ENCODE measurements around the gene MT3.

- TF ChIP-seq EZH2 (IDR thresholded peaks at IDR 0.05; ENCODE audit: insufficient read depth, poor library complexity, severe bottlenecking) (no peak), EZH2phosphoT487 (IDR thresholded peaks at IDR 0.05; ENCODE audit: insufficient read depth, low read depth) (no peak)
Measured at GRCh38 chr16:56594292-56594619, 4.9 kb downstream of the MT3 start.

All from GM23248 (cell line).